ENCODE results near the gene TRIM2.
"Not testable (repeated sequence)": the region's sequence is repeated elsewhere in the genome, so short reads cannot be mapped to it uniquely, and the experiment has no call there.

TRIM2 gene

DNA sequence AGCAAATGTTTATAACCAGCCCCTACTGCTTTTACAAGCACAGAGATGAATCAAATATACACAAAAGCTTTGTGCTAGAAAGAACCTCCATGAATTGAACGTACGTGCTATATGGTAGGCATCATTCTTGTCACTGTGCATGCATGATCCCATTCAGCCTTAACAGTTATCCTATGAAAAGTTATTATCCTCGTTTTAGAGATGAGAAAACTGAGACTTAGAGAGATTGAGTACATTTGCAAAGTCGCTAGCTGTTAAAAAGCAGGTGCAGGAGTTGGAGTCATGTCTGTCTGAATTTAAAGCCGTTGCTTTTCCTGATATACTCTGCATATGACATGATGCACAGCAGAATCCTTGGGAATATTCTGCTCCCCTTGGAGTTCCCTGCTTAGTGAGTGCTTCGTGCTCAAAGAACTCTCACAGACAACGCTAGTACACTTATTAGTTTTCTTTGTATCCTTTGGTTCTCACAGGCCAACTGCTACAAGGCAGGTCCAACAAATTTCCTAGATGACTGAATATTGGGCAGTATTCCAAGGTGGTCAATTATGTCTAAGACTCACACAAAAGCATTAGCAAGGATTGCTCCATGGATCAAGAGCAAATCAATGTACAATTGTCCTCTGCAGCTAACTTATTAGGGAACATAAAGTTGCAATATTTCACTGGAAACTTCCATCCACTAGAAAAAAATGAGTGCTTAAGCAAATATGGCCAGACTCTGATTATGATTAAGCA is 42.8 kb upstream of the TRIM2 start:
- TF ChIP-seq, protein P1, sequence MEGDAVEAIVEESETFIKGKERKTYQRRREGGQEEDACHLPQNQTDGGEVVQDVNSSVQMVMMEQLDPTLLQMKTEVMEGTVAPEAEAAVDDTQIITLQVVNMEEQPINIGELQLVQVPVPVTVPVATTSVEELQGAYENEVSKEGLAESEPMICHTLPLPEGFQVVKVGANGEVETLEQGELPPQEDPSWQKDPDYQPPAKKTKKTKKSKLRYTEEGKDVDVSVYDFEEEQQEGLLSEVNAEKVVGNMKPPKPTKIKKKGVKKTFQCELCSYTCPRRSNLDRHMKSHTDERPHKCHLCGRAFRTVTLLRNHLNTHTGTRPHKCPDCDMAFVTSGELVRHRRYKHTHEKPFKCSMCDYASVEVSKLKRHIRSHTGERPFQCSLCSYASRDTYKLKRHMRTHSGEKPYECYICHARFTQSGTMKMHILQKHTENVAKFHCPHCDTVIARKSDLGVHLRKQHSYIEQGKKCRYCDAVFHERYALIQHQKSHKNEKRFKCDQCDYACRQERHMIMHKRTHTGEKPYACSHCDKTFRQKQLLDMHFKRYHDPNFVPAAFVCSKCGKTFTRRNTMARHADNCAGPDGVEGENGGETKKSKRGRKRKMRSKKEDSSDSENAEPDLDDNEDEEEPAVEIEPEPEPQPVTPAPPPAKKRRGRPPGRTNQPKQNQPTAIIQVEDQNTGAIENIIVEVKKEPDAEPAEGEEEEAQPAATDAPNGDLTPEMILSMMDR (IDR thresholded peaks at IDR 0.05; ENCODE audit: low read depth, low read length) = no peak
- H3K4me3 ChIP-seq (ENCODE audit: low read depth, low read length) = no peak overlapping the region

GRCh38 chr4:153165236-153165635 is 39.0 kb upstream of the TRIM2 start:
- H3K4me3 ChIP-seq (ENCODE audit: low read depth, low read length) = not testable (repeated sequence)

DNA sequence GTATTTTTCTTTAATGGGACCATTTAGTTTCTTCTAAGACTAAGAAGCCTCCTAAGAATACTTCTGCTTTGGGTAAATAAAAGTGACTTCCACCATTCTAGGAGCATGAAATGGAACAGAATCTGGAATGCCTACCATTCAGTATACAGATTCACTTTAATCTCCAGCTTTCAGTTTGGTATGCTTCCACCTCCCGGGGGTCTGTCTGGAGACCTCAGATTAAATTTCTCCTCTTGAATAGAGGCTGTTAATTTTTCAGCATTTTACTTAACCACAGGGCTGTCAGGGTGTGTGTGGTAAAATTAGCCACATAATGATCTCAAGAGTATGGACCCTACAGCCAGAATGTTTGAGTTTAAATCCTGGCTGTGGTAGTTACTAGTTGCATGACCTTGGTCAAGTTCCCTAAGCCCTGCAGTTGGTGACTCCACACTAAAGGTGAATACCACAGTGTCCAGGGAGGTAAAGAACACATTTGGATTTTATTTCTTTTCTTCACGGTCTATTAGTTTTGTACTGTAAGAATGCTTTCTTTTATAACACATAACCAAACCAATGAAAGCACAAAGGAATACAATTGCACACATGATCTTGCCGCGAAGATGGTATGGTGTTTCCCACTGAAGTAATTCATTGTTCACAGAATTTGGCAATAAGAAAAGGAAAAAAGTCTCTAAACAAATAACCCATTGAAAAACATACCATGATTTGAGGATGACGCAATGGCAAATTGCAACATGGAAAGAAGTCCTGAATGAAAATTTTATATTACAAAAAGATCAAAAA is 37.3 kb upstream of the TRIM2 start:
- H3K4me3 ChIP-seq (ENCODE audit: low read depth, low read length) = no peak overlapping the region
- TF ChIP-seq, protein P1 (IDR thresholded peaks at IDR 0.05; ENCODE audit: low read depth, low read length) = no peak

DNA sequence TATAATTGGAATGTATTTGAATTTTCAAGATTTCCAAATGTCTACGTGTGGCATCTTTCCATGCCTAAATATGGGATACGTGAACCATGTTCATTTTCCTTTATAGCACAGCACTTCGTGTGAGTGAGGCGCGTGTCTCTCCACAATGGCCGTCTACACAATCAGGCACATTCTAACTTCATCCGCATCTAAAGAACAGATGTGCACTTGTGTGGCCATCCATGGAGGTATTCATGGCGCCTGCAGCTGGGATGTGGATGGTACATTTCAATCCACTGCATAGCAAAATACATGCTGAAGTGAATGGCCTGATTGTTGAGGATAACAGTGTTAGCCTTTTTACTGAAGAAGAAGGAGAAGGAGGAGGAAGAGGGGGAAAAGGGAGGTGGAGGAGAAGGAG is 34.5 kb upstream of the TRIM2 start:
- TF ChIP-seq, protein P1 (IDR thresholded peaks at IDR 0.05; ENCODE audit: low read depth, low read length) = no peak
- no peak overlapping the region for H3K4me3 ChIP-seq (ENCODE audit: low read depth, low read length)

DNA sequence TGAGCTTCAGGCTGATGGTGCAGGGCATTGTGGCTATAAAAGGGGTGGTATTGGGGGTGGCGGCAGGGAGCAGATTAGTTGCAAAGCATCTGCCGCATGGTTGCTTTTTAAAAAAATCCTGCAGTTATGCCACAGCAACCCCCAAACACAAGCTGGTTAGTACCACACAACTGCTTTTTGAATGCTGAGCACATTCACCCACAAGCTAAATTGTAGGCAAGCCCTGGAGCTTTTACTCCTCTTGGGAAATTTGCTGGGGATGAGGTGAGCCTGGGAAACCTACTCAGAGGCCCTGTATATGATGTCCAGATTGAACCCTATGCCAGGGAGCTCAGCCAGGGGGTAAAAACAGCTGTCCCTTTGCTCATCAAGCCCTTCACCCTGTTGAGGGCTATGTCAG is 33.8 kb upstream of the TRIM2 start:
- TF ChIP-seq, protein P1 (IDR thresholded peaks at IDR 0.05; ENCODE audit: low read depth, low read length) = no peak
- no peak overlapping the region for H3K4me3 ChIP-seq (ENCODE audit: low read depth, low read length)

DNA sequence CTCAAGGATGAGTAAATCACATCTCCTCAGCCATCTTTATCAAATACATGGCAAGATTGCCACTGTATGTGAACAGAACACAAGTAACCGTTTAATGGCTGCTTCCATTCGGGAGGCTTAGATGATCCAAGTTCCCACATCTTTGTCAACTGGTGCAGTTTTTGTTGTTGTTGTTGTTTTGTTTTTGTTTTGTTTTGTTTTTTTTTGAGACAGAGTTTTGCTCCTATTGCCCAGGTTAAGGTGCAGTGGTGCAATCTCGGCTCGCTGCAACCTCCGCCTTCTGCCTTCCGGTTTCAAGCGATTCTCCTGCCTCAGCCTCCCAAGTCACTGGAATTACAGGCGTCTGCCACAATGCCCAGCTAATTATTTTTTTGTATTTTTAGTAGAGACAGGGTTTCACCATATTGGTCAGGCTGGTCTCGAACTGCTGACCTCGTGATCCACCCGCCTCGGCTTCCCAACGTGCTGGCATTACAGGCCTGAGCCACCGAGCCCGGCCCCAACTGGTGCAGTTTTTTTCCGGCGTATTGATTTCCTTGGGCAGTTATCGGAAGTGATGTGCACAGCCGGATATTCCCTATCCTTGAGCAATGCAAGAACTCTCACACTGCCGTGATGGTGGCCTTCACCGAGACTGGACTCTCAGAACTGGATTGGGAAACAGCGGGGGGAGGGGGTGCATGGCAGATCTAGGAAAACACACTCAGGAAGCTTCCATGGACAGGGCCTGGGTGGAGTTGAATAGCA is 29.2 kb upstream of the TRIM2 start:
- TF ChIP-seq, protein P1 (IDR thresholded peaks at IDR 0.05; ENCODE audit: low read depth, low read length) = no peak
- no peak overlapping the region for H3K4me3 ChIP-seq (ENCODE audit: low read depth, low read length)

DNA sequence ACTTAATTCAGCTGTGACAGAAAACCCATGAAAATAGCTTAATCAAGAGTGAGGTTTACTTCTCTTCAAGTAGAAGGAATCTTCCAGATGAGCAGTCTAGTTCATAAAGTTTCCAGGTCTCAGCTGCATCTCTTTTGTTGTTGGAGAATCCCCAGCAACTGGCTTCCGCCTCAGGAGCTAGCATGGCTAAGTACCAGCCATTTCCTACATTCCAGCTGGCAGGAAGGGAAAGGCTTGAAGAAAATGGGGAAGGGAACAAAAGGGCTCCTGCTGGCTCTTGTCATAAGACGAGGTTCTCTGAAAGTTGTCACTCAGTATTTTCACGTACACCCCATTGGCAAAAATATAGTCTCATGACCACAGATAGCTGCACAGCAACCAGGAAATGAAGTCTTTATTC is 27.3 kb upstream of the TRIM2 start:
- TF ChIP-seq, protein P1 (IDR thresholded peaks at IDR 0.05; ENCODE audit: low read depth, low read length) = no peak

More for the DNA sequence above, 27.3 kb upstream of the TRIM2 start:
- no peak overlapping the region for H3K4me3 ChIP-seq (ENCODE audit: low read depth, low read length)

Data from WI38 (cell line).